Measurements from ENCODE around the gene LRRC53.

DNA sequence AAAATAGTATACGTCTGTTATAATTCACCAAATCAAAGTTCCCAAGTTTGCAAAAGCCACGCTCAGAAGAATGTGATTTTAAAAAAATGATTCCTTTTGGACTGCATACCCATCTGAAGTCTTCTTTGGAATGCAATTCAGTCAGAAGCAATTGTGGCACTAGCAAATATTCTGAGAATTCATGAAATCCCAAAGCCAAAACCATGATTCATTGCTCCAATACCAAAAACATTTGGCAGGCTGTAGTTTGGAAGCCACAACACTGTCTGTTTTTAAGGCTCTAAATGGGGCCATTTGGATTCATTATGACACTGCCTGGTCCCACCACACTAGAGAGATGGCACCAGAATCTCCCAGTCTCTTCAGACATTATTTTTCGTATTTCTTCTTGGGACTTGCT is 21.8 kb upstream of the LRRC53 start:
- TF ChIP-seq MNT (conservative IDR thresholded peaks at IDR 0.05): no peak
- TF ChIP-seq SIN3A (IDR thresholded peaks at IDR 0.05; ENCODE audit: borderline replicate concordance in 2 of 2, control insufficient read depth in 1 of 2, low read depth in 2 of 2, low read length in 2 of 2): no peak
- TF ChIP-seq CTBP1 (IDR thresholded peaks at IDR 0.05; ENCODE audit: borderline replicate concordance): no peak
- TF ChIP-seq ATF2 (CRISPR knock-in tag; IDR thresholded peaks at IDR 0.05): no peak
- TF ChIP-seq ERF (CRISPR knock-in tag; IDR thresholded peaks at IDR 0.05): no peak
- TF ChIP-seq FOXK1 (CRISPR knock-in tag; IDR thresholded peaks at IDR 0.05; ENCODE audit: borderline replicate concordance): no peak
- no peak for TF ChIP-seq ETV5 (CRISPR knock-in tag; IDR thresholded peaks at IDR 0.05; ENCODE audit: low read depth)
- TF ChIP-seq, protein P1, sequence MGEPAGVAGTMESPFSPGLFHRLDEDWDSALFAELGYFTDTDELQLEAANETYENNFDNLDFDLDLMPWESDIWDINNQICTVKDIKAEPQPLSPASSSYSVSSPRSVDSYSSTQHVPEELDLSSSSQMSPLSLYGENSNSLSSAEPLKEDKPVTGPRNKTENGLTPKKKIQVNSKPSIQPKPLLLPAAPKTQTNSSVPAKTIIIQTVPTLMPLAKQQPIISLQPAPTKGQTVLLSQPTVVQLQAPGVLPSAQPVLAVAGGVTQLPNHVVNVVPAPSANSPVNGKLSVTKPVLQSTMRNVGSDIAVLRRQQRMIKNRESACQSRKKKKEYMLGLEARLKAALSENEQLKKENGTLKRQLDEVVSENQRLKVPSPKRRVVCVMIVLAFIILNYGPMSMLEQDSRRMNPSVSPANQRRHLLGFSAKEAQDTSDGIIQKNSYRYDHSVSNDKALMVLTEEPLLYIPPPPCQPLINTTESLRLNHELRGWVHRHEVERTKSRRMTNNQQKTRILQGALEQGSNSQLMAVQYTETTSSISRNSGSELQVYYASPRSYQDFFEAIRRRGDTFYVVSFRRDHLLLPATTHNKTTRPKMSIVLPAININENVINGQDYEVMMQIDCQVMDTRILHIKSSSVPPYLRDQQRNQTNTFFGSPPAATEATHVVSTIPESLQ (CRISPR knock-in tag; IDR thresholded peaks at IDR 0.05): no peak
- TF ChIP-seq POLR2A (conservative IDR thresholded peaks at IDR 0.05): no peak
- no peak for TF ChIP-seq PHF8 (IDR thresholded peaks at IDR 0.05; ENCODE audit: borderline replicate concordance, low read length)
- no peak for TF ChIP-seq EZH2 (IDR thresholded peaks at IDR 0.05; ENCODE audit: borderline replicate concordance, low read depth, low read length)
- no peak for TF ChIP-seq ZNF134 (CRISPR knock-in tag; conservative IDR thresholded peaks at IDR 0.05)
- TF ChIP-seq RFX5 (IDR thresholded peaks at IDR 0.05; ENCODE audit: low read depth, low read length): no peak
- TF ChIP-seq NCOA1 (IDR thresholded peaks at IDR 0.05; ENCODE audit: low read depth): no peak
